Measurements from ENCODE around the gene CDR2L.

Gene CDR2L

GRCh38 chr17:74951065-74951464 is 36.4 kb upstream of the CDR2L start:
- Histone ChIP-seq H3K4me1 (ENCODE audit: control insufficient read depth in 1 of 2, insufficient read depth in 1 of 2, low read depth in 1 of 2, low read length in 1 of 2) (no peaks in the 10 kb centered on the region), H3K27ac (no peak overlapping the region), H3K4me3 (ENCODE audit: low read depth in 1 of 2, low read length in 1 of 2) (no peak overlapping the region), H3K27me3 (peaks cover 60% of the 10 kb centered on the region), H3K9me3 (no peaks in the 10 kb centered on the region), H3K36me3 (no peaks in the 10 kb centered on the region)
- TF ChIP-seq CTCF (IDR thresholded peaks at IDR 0.05) = no peak

DNA sequence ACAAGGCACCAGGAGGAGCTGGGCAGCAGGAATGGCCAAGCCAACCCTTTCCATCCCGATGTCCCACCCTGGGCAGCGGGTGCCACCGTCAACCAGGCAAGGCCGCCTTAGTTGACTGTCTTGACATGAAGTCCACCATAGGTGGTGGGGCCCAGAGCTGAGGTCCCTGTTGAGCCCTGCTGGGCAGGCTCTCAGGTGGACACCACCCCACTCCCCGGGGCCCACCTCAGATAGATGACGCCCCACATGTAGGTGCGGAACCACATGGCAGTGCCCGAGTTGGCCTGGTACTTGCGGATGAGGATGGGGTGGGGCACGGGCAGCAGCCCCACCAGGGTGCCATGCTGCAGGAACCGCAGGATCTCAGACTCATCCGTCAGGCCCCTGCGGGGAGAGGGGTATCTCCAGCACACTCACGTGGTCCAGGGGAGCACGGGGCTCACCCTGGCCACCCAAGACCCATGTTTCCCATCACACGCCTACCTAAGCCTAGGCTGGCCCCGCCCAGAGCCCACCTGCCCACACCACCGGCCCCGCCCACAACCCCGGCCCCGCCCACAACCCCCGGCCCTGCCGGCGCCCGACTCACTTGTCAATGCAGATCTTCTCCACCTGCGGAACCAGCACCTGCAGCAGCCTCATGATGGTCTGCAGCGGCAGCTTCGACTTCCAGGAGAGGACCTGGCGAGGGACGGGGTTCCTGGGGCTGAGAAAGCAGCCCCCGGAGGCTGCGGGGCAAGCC is 35.6 kb upstream of the CDR2L start:
- no peak for TF ChIP-seq CTCF (IDR thresholded peaks at IDR 0.05)
- H3K27me3 ChIP-seq = peaks cover 52% of the 10 kb centered on the region
- H3K4me1 ChIP-seq (ENCODE audit: control insufficient read depth in 1 of 2, insufficient read depth in 1 of 2, low read depth in 1 of 2, low read length in 1 of 2) = no peaks in the 10 kb centered on the region
- peaks cover 6% of the 10 kb centered on the region for H3K9me3 ChIP-seq
- no peak overlapping the region for H3K27ac ChIP-seq
- no peak overlapping the region for H3K4me3 ChIP-seq (ENCODE audit: low read depth in 1 of 2, low read length in 1 of 2)
- no peaks in the 10 kb centered on the region for H3K36me3 ChIP-seq

GRCh38 chr17:74952431-74953133 is 34.9 kb upstream of the CDR2L start:
- no peak overlapping the region for H3K27ac ChIP-seq
- peaks cover 44% of the 10 kb centered on the region for H3K27me3 ChIP-seq
- peaks cover 7% of the 10 kb centered on the region for H3K9me3 ChIP-seq
- TF ChIP-seq CTCF (IDR thresholded peaks at IDR 0.05) = no peak
- no peaks in the 10 kb centered on the region for H3K36me3 ChIP-seq
- H3K4me1 ChIP-seq (ENCODE audit: control insufficient read depth in 1 of 2, insufficient read depth in 1 of 2, low read depth in 1 of 2, low read length in 1 of 2) = no peaks in the 10 kb centered on the region
- H3K4me3 ChIP-seq (ENCODE audit: low read depth in 1 of 2, low read length in 1 of 2) = no peak overlapping the region

DNA sequence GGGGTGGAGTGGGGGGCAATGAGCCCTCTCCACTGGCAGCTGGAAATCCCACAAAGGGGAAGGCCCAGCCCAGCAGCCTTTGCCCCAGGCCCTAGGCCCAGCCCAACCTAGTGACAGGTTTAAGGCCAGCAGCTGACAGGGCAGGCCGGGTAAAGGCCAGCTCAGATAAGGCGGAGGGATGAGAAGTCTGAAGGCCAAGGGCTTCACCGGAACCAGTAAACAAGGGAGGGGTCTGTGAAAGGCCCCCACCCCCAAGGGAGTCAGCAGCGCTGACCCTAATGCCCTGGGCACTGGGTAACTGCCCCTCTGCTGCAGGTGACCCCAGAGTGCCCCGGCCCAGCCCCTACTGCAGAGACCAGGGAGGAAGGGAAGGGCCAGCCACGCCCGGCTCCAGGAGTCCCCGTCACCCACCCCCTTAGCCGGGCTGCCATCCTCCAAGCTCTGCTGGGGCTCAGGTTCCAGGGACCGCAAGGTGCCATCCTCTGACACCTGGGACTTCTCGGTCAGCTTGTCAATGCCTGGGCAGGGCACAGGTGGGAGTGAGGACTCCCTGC is 34.2 kb upstream of the CDR2L start:
- Histone ChIP-seq H3K27me3 (peaks cover 46% of the 10 kb centered on the region), H3K36me3 (no peaks in the 10 kb centered on the region), H3K9me3 (peaks cover 7% of the 10 kb centered on the region), H3K4me3 (ENCODE audit: low read depth in 1 of 2, low read length in 1 of 2) (no peak overlapping the region), H3K27ac (no peak overlapping the region), H3K4me1 (ENCODE audit: control insufficient read depth in 1 of 2, insufficient read depth in 1 of 2, low read depth in 1 of 2, low read length in 1 of 2) (no peaks in the 10 kb centered on the region)
- no peak for TF ChIP-seq CTCF (IDR thresholded peaks at IDR 0.05)

GRCh38 chr17:74954115-74954514 is 33.3 kb upstream of the CDR2L start:
- Histone ChIP-seq H3K4me1 (ENCODE audit: control insufficient read depth in 1 of 2, insufficient read depth in 1 of 2, low read depth in 1 of 2, low read length in 1 of 2) (no peaks in the 10 kb centered on the region), H3K4me3 (ENCODE audit: low read depth in 1 of 2, low read length in 1 of 2) (no peak overlapping the region), H3K9me3 (peaks cover 7% of the 10 kb centered on the region), H3K27me3 (peaks cover 45% of the 10 kb centered on the region), H3K36me3 (no peaks in the 10 kb centered on the region), H3K27ac (no peak overlapping the region)
- TF ChIP-seq CTCF (IDR thresholded peaks at IDR 0.05) = no peak

Data from neutrophil (primary cell).